Lower leg skin (tissue), 4 donors: ENCODE data around the gene TCERG1L. TPM values are rescaled to one million over a fixed set of nuclear protein-coding genes. Genes with fewer than 3 reads are reported as not detected.

ENCODE experiments used
- DNase-seq, 2 donors: peaks; one replicate each; pipeline ENCODE4 v3.0.0-alpha.2; 2019; ENCODE audit warnings: low spot score in 2 of 2
- H3K4me3 ChIP-seq: fragments of 200-600 bp; sonication (generic); 2 replicates; pipeline ENCODE4 v1.5.1; 2017; ENCODE audit warnings: mild to moderate bottlenecking, low read depth; ENCODE audit not compliant: poor library complexity, severe bottlenecking
- POLR2A ChIP-seq, 2 donors: fragments of 450-650 bp; IDR thresholded peaks; one replicate each; pipeline ENCODE4 v1.6.1; 2016 to 2017; ENCODE audit warnings: antibody characterized with exemption in 2 of 2, mild to moderate bottlenecking in 1 of 2, moderate library complexity in 1 of 2
- WGBS, 2 donors: methylation state at CpG; one replicate each; pipeline ENCODE4 v1.1.5; 2018; 5-methylcytosine and 5-hydroxymethylcytosine counted together
- intact Hi-C: fragments of 100-400 bp; cut with DNase I; formaldehyde crosslinking; loops from one replicate; pipeline ENCODE4 v1.15.0; 2023; ENCODE audit warnings: low total_unique reads
- total RNA-seq, 4 donors: library from RNA; depleted of rRNA; stranded (reverse); fragments of >200 nt; gene quantifications; one replicate each; pipeline ENCODE4 v1.1.0, GENCODE V29; 2016
- TF ChIP-seq, protein P1 (sequence below), 3 donors: fragments of 450-650 bp; IDR thresholded peaks; one replicate each; pipeline ENCODE4 v1.5.1; 2016; ENCODE audit warnings: antibody characterized with exemption in 3 of 3, mild to moderate bottlenecking in 3 of 3, moderate library complexity in 2 of 3

TCERG1L gene
- total RNA-seq, 4 donors from 2014 or later, result 0.57 to 1.1 (median 0.90) TPM

DNA sequence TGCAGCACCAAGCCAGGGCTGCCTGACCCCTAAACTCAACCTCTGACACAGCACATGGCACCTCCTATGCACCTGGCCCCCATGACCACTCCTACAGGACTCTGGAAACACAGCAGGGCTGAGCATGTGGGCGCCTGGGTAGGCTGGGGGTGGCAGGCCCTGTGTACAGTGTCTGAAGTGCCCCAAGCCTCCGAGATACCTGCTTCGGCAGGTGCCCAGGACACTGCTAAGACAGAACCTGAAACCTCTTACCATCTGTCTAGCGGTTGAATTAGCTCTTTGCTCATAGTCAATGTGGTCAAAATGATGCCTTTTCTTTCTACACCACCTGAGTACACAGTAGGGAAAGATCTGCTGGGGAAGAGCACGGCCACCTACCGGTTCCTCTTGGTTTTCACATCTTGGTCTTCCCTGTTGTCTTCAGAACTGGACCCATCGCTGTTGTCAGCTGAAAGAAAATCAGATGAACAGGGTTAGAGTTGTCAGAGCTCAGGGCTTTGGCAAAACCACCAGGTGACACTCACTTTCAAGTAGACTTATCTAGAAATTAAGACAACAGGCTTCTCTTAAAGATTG, 177.4 kb downstream of the TCERG1L start:
- no peak overlapping the region for H3K4me3 ChIP-seq
- TF ChIP-seq, protein P1, sequence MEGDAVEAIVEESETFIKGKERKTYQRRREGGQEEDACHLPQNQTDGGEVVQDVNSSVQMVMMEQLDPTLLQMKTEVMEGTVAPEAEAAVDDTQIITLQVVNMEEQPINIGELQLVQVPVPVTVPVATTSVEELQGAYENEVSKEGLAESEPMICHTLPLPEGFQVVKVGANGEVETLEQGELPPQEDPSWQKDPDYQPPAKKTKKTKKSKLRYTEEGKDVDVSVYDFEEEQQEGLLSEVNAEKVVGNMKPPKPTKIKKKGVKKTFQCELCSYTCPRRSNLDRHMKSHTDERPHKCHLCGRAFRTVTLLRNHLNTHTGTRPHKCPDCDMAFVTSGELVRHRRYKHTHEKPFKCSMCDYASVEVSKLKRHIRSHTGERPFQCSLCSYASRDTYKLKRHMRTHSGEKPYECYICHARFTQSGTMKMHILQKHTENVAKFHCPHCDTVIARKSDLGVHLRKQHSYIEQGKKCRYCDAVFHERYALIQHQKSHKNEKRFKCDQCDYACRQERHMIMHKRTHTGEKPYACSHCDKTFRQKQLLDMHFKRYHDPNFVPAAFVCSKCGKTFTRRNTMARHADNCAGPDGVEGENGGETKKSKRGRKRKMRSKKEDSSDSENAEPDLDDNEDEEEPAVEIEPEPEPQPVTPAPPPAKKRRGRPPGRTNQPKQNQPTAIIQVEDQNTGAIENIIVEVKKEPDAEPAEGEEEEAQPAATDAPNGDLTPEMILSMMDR (IDR thresholded peaks at IDR 0.05), result no peak
- no peak for TF ChIP-seq POLR2A (IDR thresholded peaks at IDR 0.05)
- DNase-seq, result no peak
- intact Hi-C loops, result no loop called here
- WGBS, 2 donors, result 91 to 97% methylated on average over 7 of the region's 7 CpGs

DNA sequence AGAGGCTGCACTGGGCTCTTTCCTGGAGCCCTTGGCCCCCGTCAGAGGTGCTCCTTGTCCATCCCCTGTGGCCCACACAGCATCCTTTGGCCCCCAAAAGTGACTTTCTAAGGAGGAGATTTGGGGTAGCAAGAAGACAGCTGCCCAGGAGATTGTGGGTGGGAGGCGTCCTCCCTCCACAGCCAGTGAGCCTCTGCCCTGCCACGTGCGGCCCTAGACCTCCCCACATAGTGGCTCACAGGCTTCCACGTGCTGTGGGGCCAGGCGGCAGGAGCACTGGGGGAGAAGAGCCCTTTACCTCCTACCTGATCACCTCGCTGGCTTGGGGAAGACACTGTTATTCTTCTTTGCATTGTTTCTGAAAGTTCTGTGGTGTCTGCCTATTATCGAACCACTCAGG, 178.8 kb downstream of the TCERG1L start:
- intact Hi-C loops, result no loop called here
- TF ChIP-seq, protein P1 (IDR thresholded peaks at IDR 0.05), result no peak
- TF ChIP-seq POLR2A (IDR thresholded peaks at IDR 0.05), result no peak
- WGBS, 2 donors, result 75 to 77% methylated on average over 8 of the region's 8 CpGs
- DNase-seq, result no peak
- no peak overlapping the region for H3K4me3 ChIP-seq

DNA sequence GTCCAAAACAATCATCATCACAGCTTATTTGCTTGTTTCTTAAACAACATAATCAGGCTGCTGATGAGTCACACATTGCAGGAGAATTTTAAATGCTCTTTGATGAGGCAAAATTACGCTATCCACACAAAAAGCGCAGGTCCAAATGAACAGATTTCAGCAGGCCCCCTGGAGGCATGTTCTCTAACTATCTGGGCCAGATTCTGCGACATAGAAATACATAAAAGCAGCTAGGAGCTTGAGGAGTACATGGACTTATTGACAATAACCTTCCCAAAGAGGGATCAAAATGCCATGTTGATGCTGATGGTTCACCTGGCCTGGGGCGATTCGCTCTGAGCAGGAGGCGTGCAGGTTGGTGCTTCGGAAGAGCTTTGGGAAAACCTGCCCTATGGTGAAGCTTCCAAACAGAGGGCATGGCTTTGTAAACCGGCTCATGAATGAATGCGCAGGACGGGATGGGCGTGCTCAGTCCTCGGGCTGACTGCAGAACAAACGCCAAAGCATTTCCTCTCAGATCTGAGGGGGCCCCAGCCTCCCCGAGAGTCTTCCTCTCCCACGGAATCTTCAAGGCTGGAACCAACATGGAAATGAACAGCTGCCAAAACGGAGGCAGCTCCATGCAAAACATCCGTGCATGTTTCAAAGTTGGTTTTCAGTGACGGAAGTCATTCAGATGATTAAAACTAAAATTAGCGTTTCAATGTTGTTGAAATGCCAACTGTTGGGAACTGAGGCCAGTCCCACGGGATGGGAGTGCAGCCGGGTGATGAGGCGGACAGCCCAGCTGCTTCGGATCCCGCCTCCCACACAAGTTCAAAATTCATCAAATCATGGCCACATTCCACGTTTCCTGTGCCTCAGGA, 179.6 kb downstream of the TCERG1L start:
- H3K4me3 ChIP-seq, result no peak overlapping the region
- intact Hi-C loops, result no loop called here
- TF ChIP-seq, protein P1 (IDR thresholded peaks at IDR 0.05), result no peak
- no peak for TF ChIP-seq POLR2A (IDR thresholded peaks at IDR 0.05)
- WGBS, 2 donors, result 13 to 26% methylated on average over 25 of the region's 25 CpGs
- no peak for DNase-seq

DNA sequence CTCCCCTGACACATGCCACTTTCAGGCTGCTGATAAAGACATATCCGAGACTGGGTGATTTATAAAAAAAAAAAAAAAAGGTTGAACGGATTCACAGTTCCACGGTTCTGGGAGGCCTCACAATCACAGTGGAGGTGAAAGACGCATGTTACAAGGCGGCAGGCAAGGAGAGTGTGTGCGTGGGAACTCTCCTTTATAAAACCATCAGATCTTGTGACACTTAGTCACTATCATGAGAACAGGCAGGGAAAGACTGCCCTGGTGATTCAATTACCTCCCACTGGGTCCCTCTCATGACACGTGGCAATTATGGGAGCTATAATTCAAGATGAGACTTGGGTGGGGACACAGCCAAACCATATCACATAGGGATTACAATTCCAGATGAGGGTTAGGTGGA, 181.5 kb downstream of the TCERG1L start:
- no peak for DNase-seq
- TF ChIP-seq POLR2A (IDR thresholded peaks at IDR 0.05), result no peak
- TF ChIP-seq, protein P1 (IDR thresholded peaks at IDR 0.05), result no peak
- intact Hi-C loops, result no loop called here
- no peak overlapping the region for H3K4me3 ChIP-seq
- 91 to 92% methylated on average over 7 of the region's 7 CpGs for WGBS, 2 donors

DNA sequence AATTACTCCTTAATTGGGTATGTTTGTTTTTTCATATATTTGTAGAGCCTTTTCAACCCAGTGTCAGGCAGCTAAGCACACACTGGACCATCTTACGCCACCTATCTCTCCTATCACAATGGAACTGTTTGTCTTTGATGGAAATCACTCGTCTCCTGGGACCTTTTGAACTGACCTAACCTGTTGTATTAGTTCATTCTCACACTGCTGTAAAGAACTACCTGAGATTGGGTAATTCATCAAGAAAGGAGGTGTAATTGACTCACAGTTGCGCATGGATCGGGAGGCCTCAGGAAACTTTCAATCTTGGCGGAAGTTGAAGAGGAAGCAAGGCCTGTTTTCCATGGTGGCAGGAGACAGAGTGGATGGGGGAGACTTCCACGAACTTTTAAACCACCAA, 182.0 kb downstream of the TCERG1L start:
- H3K4me3 ChIP-seq, result no peak overlapping the region
- intact Hi-C loops, result no loop called here
- TF ChIP-seq POLR2A (IDR thresholded peaks at IDR 0.05), result no peak
- TF ChIP-seq, protein P1 (IDR thresholded peaks at IDR 0.05), result no peak
- WGBS, 2 donors, result 68% methylated on average over 6 of the region's 6 CpGs
- DNase-seq, result no peak
